HCT116 (cell line): ENCODE measurements around the gene CACNA2D3. TPM values are rescaled to one million over a fixed set of nuclear protein-coding genes. Genes with fewer than 3 reads are reported as not detected.

Experiments
- ATAC-seq: fragments of 200-7000 bp; cut with Tn5 transposase; 2 replicates; pipeline ENCODE4 v1.9.1; 2020; ENCODE audit warnings: mild to moderate bottlenecking, moderate library complexity
- BruUV-seq: library from RNA; stranded (reverse); fragments of 400-500 nt; replicated peaks from 2 replicates; lab custom pipeline; 2021; lab: Mats Ljungman, UMichigan
- CTCF ChIA-PET: fragments of 300-600 bp; sonication (Branson Sonifier 250); formaldehyde crosslinking; loops from one replicate; lab custom pipeline; 2021; ENCODE audit warnings: antibody characterized with exemption; lab: Charles Lee
- POLR2A ChIA-PET: fragments of 300-600, 350-600 bp; sonication (Branson Sonifier 250); formaldehyde crosslinking; loops from one replicate; lab custom pipeline; 2021; ENCODE audit warnings: antibody characterized with exemption; lab: Charles Lee
- RAD21 ChIA-PET, 2 experiments: fragments of 300-600 bp; sonication (Branson Sonifier 250); formaldehyde crosslinking; loops; one replicate each; lab custom pipeline; 2023; ENCODE audit warnings: low total read pairs in 2 of 2; ENCODE audit not compliant: uncharacterized antibody in 2 of 2, unreplicated experiment in 2 of 2, low non-redundant PET in 1 of 2; lab: Charles Lee
- DNase-seq: peaks from one replicate; pipeline ENCODE4 v3.0.0-alpha.2; 2010; ENCODE audit warnings: low read depth, low spot score
- H2AFZ ChIP-seq: fragments of 200-600 bp; shearing (Covaris generic), sonication (generic); 2 replicates; pipeline ENCODE4 v1.6.1; 2017; ENCODE audit warnings: low read depth, mixed run types, mixed read lengths, antibody characterized with exemption, low read length; ENCODE audit not compliant: poor library complexity, severe bottlenecking
- H3K27ac ChIP-seq: 2 replicates; pipeline ENCODE4 v1.5.1; 2012; ENCODE audit warnings: low read depth, low read length
- H3K27me3 ChIP-seq: fragments of 200-600 bp; sonication (generic); 2 replicates; pipeline ENCODE4 v1.6.1; 2016; ENCODE audit warnings: mixed run types, low read length, mixed read lengths; ENCODE audit not compliant: insufficient read depth
- H3K36me3 ChIP-seq, 2 experiments: fragments of 200-500 bp in 1 of 2; fragments of 200-600 bp in 1 of 2; sonication (Bioruptor generic) in 1 of 2; sonication (generic) in 1 of 2; 2 replicates each; pipeline versions ENCODE4 v1.5.1 to v1.6.1; 2014 to 2016; ENCODE audit warnings: low read length in 2 of 2, inconsistent platforms in 1 of 2, mixed read lengths in 1 of 2, mixed run types in 1 of 2; ENCODE audit not compliant: insufficient read depth in 2 of 2, control insufficient read depth in 1 of 2
- H3K4me1 ChIP-seq, 2 experiments: fragments of 200-600 bp in 1 of 2; sonication (generic) in 1 of 2; 2 replicates each; pipeline versions ENCODE4 v1.5.1 to v1.6.1; 2012 to 2017; ENCODE audit warnings: low read length in 2 of 2, inconsistent platforms in 1 of 2, mild to moderate bottlenecking in 1 of 2, mixed read lengths in 1 of 2, mixed run types in 1 of 2, moderate library complexity in 1 of 2; ENCODE audit not compliant: insufficient read depth in 2 of 2, control insufficient read depth in 1 of 2
- H3K4me2 ChIP-seq: fragments of 200-600 bp; sonication (generic); 2 replicates; pipeline ENCODE4 v1.6.1; 2017; ENCODE audit warnings: mixed run types, low read length, mixed read lengths
- H3K4me3 ChIP-seq, 2 experiments: fragments of 200-600 bp in 1 of 2; sonication (generic) in 1 of 2; replicated peaks in 1 of 2; 2 replicates each; pipeline ENCODE4 v1.5.1; 2011 to 2016; ENCODE audit warnings: low read length in 2 of 2, control low read depth in 1 of 2, low read depth in 1 of 2, mild to moderate bottlenecking in 1 of 2, mixed read lengths in 1 of 2, mixed run types in 1 of 2
- H3K79me2 ChIP-seq: fragments of 200-600 bp; sonication (generic); 2 replicates; pipeline ENCODE4 v1.6.1; 2017; ENCODE audit warnings: mild to moderate bottlenecking, mixed run types, low read length, moderate library complexity, mixed read lengths; ENCODE audit not compliant: insufficient read depth
- H3K9ac ChIP-seq: fragments of 200-600 bp; sonication (generic); 2 replicates; pipeline ENCODE4 v1.6.1; 2016; ENCODE audit warnings: low read length, mixed read lengths
- H3K9me2 ChIP-seq: fragments of 200-600 bp; sonication (generic), shearing (Covaris generic); 2 replicates; pipeline ENCODE4 v1.6.1; 2017; ENCODE audit warnings: mixed run types, mild to moderate bottlenecking, moderate library complexity; ENCODE audit not compliant: insufficient read depth
- H3K9me3 ChIP-seq, 2 experiments: fragments of 200-500 bp in 1 of 2; fragments of 200-600 bp in 1 of 2; sonication (Bioruptor generic) in 1 of 2; sonication (generic) in 1 of 2; 2 replicates each; pipeline ENCODE4 v1.6.1; 2014 to 2017; ENCODE audit warnings: low read length in 2 of 2, mixed read lengths in 2 of 2, inconsistent platforms in 1 of 2, low read depth in 1 of 2, mild to moderate bottlenecking in 1 of 2, mixed run types in 1 of 2, moderate library complexity in 1 of 2; ENCODE audit not compliant: control insufficient read depth in 1 of 2, insufficient read depth in 1 of 2
- H4K20me1 ChIP-seq: fragments of 200-600 bp; sonication (generic), shearing (Covaris generic); 2 replicates; pipeline ENCODE4 v1.6.1; 2017; ENCODE audit warnings: mixed run types, mild to moderate bottlenecking, moderate library complexity; ENCODE audit not compliant: insufficient read depth
- ATF3 ChIP-seq: IDR thresholded peaks from 2 replicates; pipeline ENCODE4 v1.6.1; 2012
- CBX3 ChIP-seq: IDR thresholded peaks from 2 replicates; pipeline ENCODE4 v1.6.1; 2012; ENCODE audit warnings: low read depth
- EZH2phosphoT487 ChIP-seq: fragments of 200-600 bp; IDR thresholded peaks from 2 replicates; pipeline ENCODE4 v1.6.1; 2018; ENCODE audit warnings: antibody characterized with exemption, borderline replicate concordance
- JUND ChIP-seq: IDR thresholded peaks from 2 replicates; pipeline ENCODE4 v1.6.1; 2012
- MAX ChIP-seq: IDR thresholded peaks from 2 replicates; pipeline ENCODE4 v1.6.1; 2012
- REST ChIP-seq: IDR thresholded peaks from 2 replicates; pipeline ENCODE4 v1.6.1; 2012; ENCODE audit warnings: low read depth
- YY1 ChIP-seq: IDR thresholded peaks from 2 replicates; pipeline ENCODE4 v1.6.1; 2011; ENCODE audit warnings: low read length, low read depth, moderate library complexity, mild to moderate bottlenecking; ENCODE audit not compliant: insufficient replicate concordance; ENCODE audit errors: extremely low read depth
- ZFX ChIP-seq: fragments of 450-650 bp; IDR thresholded peaks from 2 replicates; pipeline ENCODE4 v1.6.1; 2017
- intact Hi-C: fragments of 100-400 bp; cut with micrococcal nuclease; formaldehyde crosslinking; loops from 2 replicates; pipeline ENCODE4 v1.10.0; 2022
- total RNA-seq: library from RNA; stranded (reverse); gene quantifications from one replicate; pipeline ENCODE4 v1.2.1, GENCODE V29; 2021; ENCODE audit not compliant: unreplicated experiment

The CACNA2D3 gene
- total RNA-seq, 1 experiment from 2014 or later: 0.20 TPM

GRCh38 chr3:54215521-54215920 is 93.2 kb downstream of the CACNA2D3 start:
- Histone ChIP-seq H3K9me3 (no peaks in the 10 kb centered on the region), H3K4me2 (no peak overlapping the region), H3K27ac (no peak overlapping the region), H3K9me2 (no peaks in the 10 kb centered on the region), H3K4me1 (peaks cover 3 to 7% of the 10 kb centered on the region in 2 experiments; a peak in 2 of 4 replicates), H3K79me2 (no peaks in the 10 kb centered on the region), H3K27me3 (no peaks in the 10 kb centered on the region), H2AFZ (no peak overlapping the region), H3K4me3 (no peak overlapping the region), H3K9ac (no peak overlapping the region), H4K20me1 (no peaks in the 10 kb centered on the region), H3K36me3 (no peaks in the 10 kb centered on the region)
- no TSS peak for BruUV-seq
- TF ChIP-seq ATF3 (no peak), EZH2phosphoT487 (no peak), YY1 (no peak), MAX (no peak)
- ChIA-PET POLR2A (no interaction called here), RAD21 (no interaction called here), CTCF (no interaction called here)
- ATAC-seq (no peak), DNase-seq (no peak)
- intact Hi-C loops: no loop called here

GRCh38 chr3:54217828-54218227 is 95.5 kb downstream of the CACNA2D3 start:
- ChIA-PET RAD21 (no interaction called here), POLR2A (no interaction called here)
- Histone ChIP-seq H3K4me2 (no peak overlapping the region), H3K9ac (no peak overlapping the region), H3K9me2 (no peaks in the 10 kb centered on the region), H3K4me3 (no peak overlapping the region), H3K27ac (no peak overlapping the region)
- intact Hi-C loops: no loop called here
- BruUV-seq: no TSS peak
- no peak for DNase-seq
- no peak for TF ChIP-seq REST
- no peak for TF ChIP-seq CBX3
- TF ChIP-seq ZFX: no peak
- no peak for TF ChIP-seq JUND
- TF ChIP-seq, all 23 proteins: peak for 0
- CTCF ChIA-PET: no interaction called here
- Histone ChIP-seq H3K27me3 (no peaks in the 10 kb centered on the region), H4K20me1 (no peaks in the 10 kb centered on the region), H3K79me2 (no peaks in the 10 kb centered on the region), H3K9me3 (no peaks in the 10 kb centered on the region), H2AFZ (no peak overlapping the region), H3K4me1 (peaks cover 3 to 7% of the 10 kb centered on the region in 2 experiments; a peak in 2 of 4 replicates), H3K36me3 (no peaks in the 10 kb centered on the region)
- no peak for ATAC-seq
